T-helper 2 cell treated with Interferon-gamma antibody and Interleukin-4, amounts not matched to agents 100 ng/mL and 5 ng/mL, for 36 hours (primary cell): Measurements from ENCODE around the gene MTARC2. TPM values are rescaled to one million over a fixed set of nuclear protein-coding genes. Genes with fewer than 3 reads are reported as not detected.
"Not testable (repeated sequence)": the region's sequence is repeated elsewhere in the genome, so short reads cannot be mapped to it uniquely, and the experiment has no call there.

Source experiments
- intact Hi-C: fragments of 100-400 bp; cut with micrococcal nuclease; formaldehyde crosslinking; loops from one replicate; pipeline ENCODE4 v1.15.1; 2023
- total RNA-seq: library from RNA; stranded (reverse); gene quantifications from 2 replicates; pipeline ENCODE4 v1.2.3, GENCODE V29; 2022

MTARC2 gene
- not detected in 2 replicates for total RNA-seq

- intact Hi-C loops = no loop called here
Observed at GRCh38 chr1:220748089-220748934, at the start of gene MTARC2. TSS of gene MTARC2 (plus strand) at chr1:220748322. CDS start at chr1:220748532, 210 bp downstream.

GRCh38 chr1:220698607-220699016 lies 49.5 kb upstream of the MTARC2 start:
- intact Hi-C loops = loop anchor here (5.0 kb wide), 1 partner anchor 854 kb away; no protein-coding TSS in a partner anchor

- intact Hi-C loops = loop anchor here (5.0 kb wide), 1 partner anchor 853 kb away; no protein-coding TSS in a partner anchor
Observed at GRCh38 chr1:220699044-220699443, 49.1 kb upstream of the MTARC2 start.

- intact Hi-C loops = no loop called here
Observed at GRCh38 chr1:220700556-220701179, 47.5 kb upstream of the MTARC2 start.

- intact Hi-C loops = no loop called here
Observed at GRCh38 chr1:220701974-220702373, 46.1 kb upstream of the MTARC2 start.

- intact Hi-C loops = no loop called here
Observed at GRCh38 chr1:220702733-220703270, 45.3 kb upstream of the MTARC2 start.

- intact Hi-C loops = no loop called here
Observed at GRCh38 chr1:220703305-220703704, 44.8 kb upstream of the MTARC2 start.

- intact Hi-C loops = no loop called here
Observed at GRCh38 chr1:220705782-220706181, 42.3 kb upstream of the MTARC2 start.

- intact Hi-C loops = no loop called here
Observed at GRCh38 chr1:220706480-220706879, 41.6 kb upstream of the MTARC2 start.

- intact Hi-C loops = no loop called here
Observed at GRCh38 chr1:220707160-220707559, 41.0 kb upstream of the MTARC2 start.

GRCh38 chr1:220708244-220708643 lies 39.9 kb upstream of the MTARC2 start:
- intact Hi-C loops = no loop called here

GRCh38 chr1:220708936-220709801 lies 39.0 kb upstream of the MTARC2 start:
- intact Hi-C loops = no loop called here

GRCh38 chr1:220710333-220710732 lies 37.8 kb upstream of the MTARC2 start:
- intact Hi-C loops = no loop called here

GRCh38 chr1:220711056-220711809 lies 36.9 kb upstream of the MTARC2 start:
- intact Hi-C loops = no loop called here

GRCh38 chr1:220715986-220716385 lies 32.1 kb upstream of the MTARC2 start:
- intact Hi-C loops = not testable (repeated sequence)

GRCh38 chr1:220717800-220718640 lies 30.1 kb upstream of the MTARC2 start:
- intact Hi-C loops = no loop called here

GRCh38 chr1:220721266-220721665 lies 26.9 kb upstream of the MTARC2 start:
- intact Hi-C loops = not testable (repeated sequence)

- intact Hi-C loops = no loop called here
Observed at GRCh38 chr1:220726634-220727033, 21.5 kb upstream of the MTARC2 start.

- intact Hi-C loops = no loop called here
Observed at GRCh38 chr1:220727519-220727918, 20.6 kb upstream of the MTARC2 start.

- intact Hi-C loops = no loop called here
Observed at GRCh38 chr1:220730486-220730885, 17.6 kb upstream of the MTARC2 start.
